ENCODE data around the gene GIGYF2. TPM values are rescaled to one million over a fixed set of nuclear protein-coding genes. Genes with fewer than 3 reads are reported as not detected.

Gene GIGYF2
- polyA plus RNA-seq, 1 of the 3 experiments (the other 2 are of a cell fraction) = 12.8 TPM

DNA sequence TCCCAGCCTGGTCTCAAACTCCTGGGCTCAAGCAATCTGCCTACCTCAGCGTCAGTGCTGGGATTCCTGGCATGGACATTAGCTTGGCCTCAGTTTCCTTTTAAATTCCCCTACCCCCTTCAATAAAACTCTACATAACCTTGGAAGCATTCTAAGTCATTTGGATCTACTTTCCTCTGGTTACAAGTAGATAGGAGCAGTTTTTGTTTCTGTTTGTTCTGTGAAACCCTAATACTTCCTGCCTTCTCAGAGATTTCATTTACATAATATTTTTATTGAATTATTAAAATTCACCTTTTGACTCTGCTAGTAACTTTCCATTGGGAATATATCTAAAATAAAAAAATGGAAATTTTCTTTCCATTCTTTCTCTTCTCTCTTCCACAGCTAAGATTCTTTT, 25.9 kb downstream of the GIGYF2 start:
- no peak for DNase-seq
- no peaks in the 10 kb centered on the region; a peak in 1 of 4 replicates for H3K4me1 ChIP-seq (ENCODE audit: control insufficient read depth in 1 of 2, insufficient read depth in 2 of 2, low read depth in 1 of 2, low read length in 1 of 2)
- no peaks in the 10 kb centered on the region for H3K27me3 ChIP-seq (ENCODE audit: insufficient read depth)
- H3K9me2 ChIP-seq = no peaks in the 10 kb centered on the region
- H3K9me3 ChIP-seq = no peaks in the 10 kb centered on the region
- H3K4me3 ChIP-seq (ENCODE audit: low read depth in 2 of 2, low read length in 1 of 2) = no peak overlapping the region
- H3K9ac ChIP-seq = no peak overlapping the region
- no peak for TF ChIP-seq TEAD4 (IDR thresholded peaks at IDR 0.05; ENCODE audit: borderline replicate concordance, insufficient read depth)
- TF ChIP-seq SIN3A (IDR thresholded peaks at IDR 0.05; ENCODE audit: borderline replicate concordance, low read depth, low read length) = no peak
- TF ChIP-seq MEF2A (IDR thresholded peaks at IDR 0.05; ENCODE audit: borderline replicate concordance, low read depth) = no peak
- no peak for TF ChIP-seq PBX3 (IDR thresholded peaks at IDR 0.05)
- TF ChIP-seq RXRA (IDR thresholded peaks at IDR 0.05; ENCODE audit: borderline replicate concordance, low read depth) = no peak
- no peak for TF ChIP-seq NFIC (IDR thresholded peaks at IDR 0.05; ENCODE audit: borderline replicate concordance)
- TF ChIP-seq TAF1 (IDR thresholded peaks at IDR 0.05; ENCODE audit: borderline replicate concordance, low read depth, low read length) = no peak
- TF ChIP-seq, protein P1, sequence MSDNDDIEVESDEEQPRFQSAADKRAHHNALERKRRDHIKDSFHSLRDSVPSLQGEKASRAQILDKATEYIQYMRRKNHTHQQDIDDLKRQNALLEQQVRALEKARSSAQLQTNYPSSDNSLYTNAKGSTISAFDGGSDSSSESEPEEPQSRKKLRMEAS (IDR thresholded peaks at IDR 0.05; ENCODE audit: low read depth) = no peak
- no peak for TF ChIP-seq ELF1 (IDR thresholded peaks at IDR 0.05)
- TF ChIP-seq NRF1 (IDR thresholded peaks at IDR 0.05; ENCODE audit: low read depth, low read length) = no peak
- POLR2A ChIA-PET = interaction anchor here (0.6 kb wide), 1 partner anchor 545 kb away, joined by 4 read pairs; no protein-coding TSS in a partner anchor
- WGBS (ENCODE audit: low lambda C conversion rate) = 100% methylated on average over 1 of the region's 1 CpG
- H3K36me3 ChIP-seq (replicated peaks in 1 of 2; ENCODE audit: control insufficient read depth in 1 of 2, insufficient read depth in 2 of 2, low read length in 1 of 2) = peaks cover 10 to 16% of the 10 kb centered on the region in 2 experiments
- no peak overlapping the region for H2AFZ ChIP-seq (ENCODE audit: low read depth)
- H3K79me2 ChIP-seq (ENCODE audit: insufficient read depth) = peaks cover 94% of the 10 kb centered on the region
- no peaks in the 10 kb centered on the region for H3F3A ChIP-seq (replicated peaks; ENCODE audit: insufficient read depth)
- H4K20me1 ChIP-seq (ENCODE audit: insufficient read depth) = peaks cover 34% of the 10 kb centered on the region
- CTCF ChIA-PET = no interaction called here
- H3K27ac ChIP-seq (ENCODE audit: low read depth in 2 of 2, low read length in 1 of 2) = no peak overlapping the region
- no peak overlapping the region for H3K4me2 ChIP-seq

GRCh38 chr2:232728785-232729184, 31.7 kb downstream of the GIGYF2 start:
- H3K9ac ChIP-seq = no peak overlapping the region
- WGBS (ENCODE audit: low lambda C conversion rate) = 100% methylated on average over 3 of the region's 3 CpGs
- peaks cover 11 to 21% of the 10 kb centered on the region in 2 experiments for H3K36me3 ChIP-seq (replicated peaks in 1 of 2; ENCODE audit: control insufficient read depth in 1 of 2, insufficient read depth in 2 of 2, low read length in 1 of 2)
- no peaks in the 10 kb centered on the region for H3K27me3 ChIP-seq (ENCODE audit: insufficient read depth)
- peaks cover 76% of the 10 kb centered on the region for H3K79me2 ChIP-seq (ENCODE audit: insufficient read depth)
- no peak for DNase-seq
- H3K4me2 ChIP-seq = no peak overlapping the region
- peaks cover 8% of the 10 kb centered on the region for H3F3A ChIP-seq (replicated peaks; ENCODE audit: insufficient read depth)
- no peak overlapping the region for H2AFZ ChIP-seq (ENCODE audit: low read depth)
- H3K27ac ChIP-seq (ENCODE audit: low read depth in 2 of 2, low read length in 1 of 2) = no peak overlapping the region
- TF ChIP-seq NRF1 (IDR thresholded peaks at IDR 0.05; ENCODE audit: low read depth, low read length) (no peak), EP300 (IDR thresholded peaks at IDR 0.05; ENCODE audit: borderline replicate concordance in 1 of 2, low read depth in 1 of 2, low read length in 1 of 2) (no peak), JUND (IDR thresholded peaks at IDR 0.05) (no peak), YY1 (IDR thresholded peaks at IDR 0.05; ENCODE audit: low read depth) (no peak), ELF1 (IDR thresholded peaks at IDR 0.05) (no peak), GATA2 (CRISPR knock-in tag; IDR thresholded peaks at IDR 0.05) (no peak), FOXM1 (IDR thresholded peaks at IDR 0.05; ENCODE audit: low read depth) (no peak), TEAD4 (IDR thresholded peaks at IDR 0.05; ENCODE audit: borderline replicate concordance, insufficient read depth) (no peak), MEF2A (IDR thresholded peaks at IDR 0.05; ENCODE audit: borderline replicate concordance, low read depth) (no peak), POLR2AphosphoS5 (IDR thresholded peaks at IDR 0.05; ENCODE audit: low read depth, low read length) (no peak), MXI1 (IDR thresholded peaks at IDR 0.05; ENCODE audit: low read depth, low read length) (no peak), PBX3 (IDR thresholded peaks at IDR 0.05) (no peak), RCOR1 (IDR thresholded peaks at IDR 0.05; ENCODE audit: low read length) (no peak)
- TF ChIP-seq, protein P2, sequence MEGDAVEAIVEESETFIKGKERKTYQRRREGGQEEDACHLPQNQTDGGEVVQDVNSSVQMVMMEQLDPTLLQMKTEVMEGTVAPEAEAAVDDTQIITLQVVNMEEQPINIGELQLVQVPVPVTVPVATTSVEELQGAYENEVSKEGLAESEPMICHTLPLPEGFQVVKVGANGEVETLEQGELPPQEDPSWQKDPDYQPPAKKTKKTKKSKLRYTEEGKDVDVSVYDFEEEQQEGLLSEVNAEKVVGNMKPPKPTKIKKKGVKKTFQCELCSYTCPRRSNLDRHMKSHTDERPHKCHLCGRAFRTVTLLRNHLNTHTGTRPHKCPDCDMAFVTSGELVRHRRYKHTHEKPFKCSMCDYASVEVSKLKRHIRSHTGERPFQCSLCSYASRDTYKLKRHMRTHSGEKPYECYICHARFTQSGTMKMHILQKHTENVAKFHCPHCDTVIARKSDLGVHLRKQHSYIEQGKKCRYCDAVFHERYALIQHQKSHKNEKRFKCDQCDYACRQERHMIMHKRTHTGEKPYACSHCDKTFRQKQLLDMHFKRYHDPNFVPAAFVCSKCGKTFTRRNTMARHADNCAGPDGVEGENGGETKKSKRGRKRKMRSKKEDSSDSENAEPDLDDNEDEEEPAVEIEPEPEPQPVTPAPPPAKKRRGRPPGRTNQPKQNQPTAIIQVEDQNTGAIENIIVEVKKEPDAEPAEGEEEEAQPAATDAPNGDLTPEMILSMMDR (IDR thresholded peaks at IDR 0.05) = no peak
- H3K9me2 ChIP-seq = no peaks in the 10 kb centered on the region
- no peak overlapping the region for H3K4me3 ChIP-seq (ENCODE audit: low read depth in 2 of 2, low read length in 1 of 2)
- peaks cover 30% of the 10 kb centered on the region for H4K20me1 ChIP-seq (ENCODE audit: insufficient read depth)
- CTCF ChIA-PET = interaction anchor here (0.7 kb wide), 1 partner anchor 85 kb away, joined by 3 read pairs; no protein-coding TSS in a partner anchor
- H3K9me3 ChIP-seq = no peaks in the 10 kb centered on the region
- no peaks in the 10 kb centered on the region; a peak in 2 of 4 replicates for H3K4me1 ChIP-seq (ENCODE audit: control insufficient read depth in 1 of 2, insufficient read depth in 2 of 2, low read depth in 1 of 2, low read length in 1 of 2)
- POLR2A ChIA-PET = no interaction called here
